IPS DF 4.7 (cell line): ENCODE results near the gene DBET.
"Not testable (repeated sequence)": the region's sequence is repeated elsewhere in the genome, so short reads cannot be mapped to it uniquely, and the experiment has no call there.

Experiments used
- DNase-seq: peaks from one replicate; pipeline ENCODE4 v3.0.0-alpha.2; 2013; ENCODE audit warnings: low spot score; ENCODE audit errors: extremely low read depth

Gene DBET

DNA sequence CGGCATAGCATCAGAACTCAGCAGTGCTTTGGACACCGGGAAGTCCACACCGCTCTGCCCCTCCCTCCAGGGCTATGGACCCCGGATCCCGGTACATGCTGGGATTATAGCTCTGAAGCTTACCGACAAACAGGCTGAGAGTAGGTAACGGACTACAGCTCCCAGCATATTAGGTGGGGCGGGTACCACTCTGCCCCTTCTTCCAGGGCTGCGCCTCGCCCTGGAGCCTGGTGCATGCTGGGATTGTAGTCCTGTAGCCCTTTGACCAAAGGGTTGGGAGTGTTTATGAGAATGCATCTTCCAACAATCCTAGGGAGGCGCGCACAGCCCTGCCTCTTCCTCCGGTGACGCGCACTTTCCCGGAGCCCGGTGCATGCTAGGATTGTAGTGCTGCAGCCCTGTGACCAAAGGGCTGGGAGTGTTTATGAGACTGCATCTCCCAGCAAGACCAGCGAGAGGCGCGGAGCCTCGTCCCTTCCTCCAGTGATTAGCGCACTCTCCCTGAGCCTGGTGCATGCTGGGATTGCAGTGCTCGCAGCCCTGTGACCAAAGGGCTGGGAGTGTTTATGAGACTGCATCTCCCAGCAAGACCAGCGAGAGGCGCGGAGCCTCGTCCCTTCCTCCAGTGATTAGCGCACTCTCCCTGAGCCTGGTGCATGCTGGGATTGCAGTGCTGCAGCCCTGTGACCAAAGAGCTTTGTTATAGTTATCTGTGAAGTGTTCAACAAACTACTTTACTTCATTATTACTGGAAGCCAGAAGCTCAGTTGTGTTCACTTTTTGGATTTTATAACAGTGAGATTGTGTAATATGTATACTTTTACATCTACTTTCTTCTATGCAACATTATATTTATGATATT is 14.7 kb upstream of the DBET start:
- not testable (repeated sequence) for DNase-seq

DNA sequence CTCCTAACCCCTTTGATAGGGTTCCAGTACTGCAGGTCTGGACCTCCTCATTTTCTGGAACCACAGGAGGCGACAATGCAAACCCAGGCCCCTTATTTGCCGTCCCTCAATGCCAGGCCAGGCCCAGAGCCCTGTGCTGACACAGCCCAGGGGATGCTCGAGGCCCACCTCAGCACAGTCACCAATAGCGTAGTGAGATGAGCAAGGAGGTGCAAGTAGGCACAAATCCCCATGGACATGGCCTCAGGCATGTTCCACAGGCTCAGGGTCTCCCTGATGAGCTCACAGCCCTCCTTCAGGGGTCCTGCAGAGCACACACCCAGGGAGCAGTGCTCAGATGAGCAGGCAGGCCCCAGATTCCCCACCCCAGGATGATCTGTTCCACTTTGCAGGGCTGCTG is 5.3 kb upstream of the DBET start:
- not testable (repeated sequence) for DNase-seq

DNA sequence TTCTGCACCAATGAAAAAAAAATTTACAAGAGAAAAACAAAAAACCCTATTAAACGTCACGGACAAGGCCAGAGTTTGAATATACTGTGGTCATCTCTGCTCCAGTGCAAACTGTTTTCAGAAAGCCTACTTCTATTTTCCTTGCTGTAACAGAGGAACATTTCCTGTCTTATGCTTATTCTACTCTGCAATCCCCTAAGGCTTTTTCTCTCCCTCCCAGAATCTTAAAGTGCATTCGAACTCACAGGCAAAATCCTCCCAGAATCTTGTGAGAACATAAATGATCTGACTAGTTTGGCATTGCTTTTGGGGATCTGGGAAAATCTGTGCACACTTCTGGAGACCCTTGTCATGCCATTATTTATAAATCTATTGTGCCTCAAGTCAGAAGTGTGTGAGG is 503 bp downstream of the DBET start:
- not testable (repeated sequence) for DNase-seq

GRCh38 chr4:190068351-190068750 is 4.0 kb downstream of the DBET start:
- DNase-seq = not testable (repeated sequence)

DNA sequence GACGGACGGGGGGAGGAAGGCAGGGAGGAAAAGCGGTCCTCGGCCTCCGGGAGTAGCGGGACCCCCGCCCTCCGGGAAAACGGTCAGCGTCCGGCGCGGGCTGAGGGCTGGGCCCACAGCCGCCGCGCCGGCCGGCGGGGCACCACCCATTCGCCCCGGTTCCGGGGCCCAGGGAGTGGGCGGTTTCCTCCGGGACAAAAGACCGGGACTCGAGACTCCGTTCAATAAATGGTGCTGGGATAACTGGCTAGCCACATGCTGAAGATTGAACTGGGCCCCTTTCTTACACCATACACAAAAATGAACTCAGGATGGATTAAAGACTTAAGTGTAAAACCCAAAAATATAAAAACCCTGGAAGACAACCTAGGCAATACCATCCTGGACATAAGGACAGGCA is 28.8 kb downstream of the DBET start:
- not testable (repeated sequence) for DNase-seq

DNA sequence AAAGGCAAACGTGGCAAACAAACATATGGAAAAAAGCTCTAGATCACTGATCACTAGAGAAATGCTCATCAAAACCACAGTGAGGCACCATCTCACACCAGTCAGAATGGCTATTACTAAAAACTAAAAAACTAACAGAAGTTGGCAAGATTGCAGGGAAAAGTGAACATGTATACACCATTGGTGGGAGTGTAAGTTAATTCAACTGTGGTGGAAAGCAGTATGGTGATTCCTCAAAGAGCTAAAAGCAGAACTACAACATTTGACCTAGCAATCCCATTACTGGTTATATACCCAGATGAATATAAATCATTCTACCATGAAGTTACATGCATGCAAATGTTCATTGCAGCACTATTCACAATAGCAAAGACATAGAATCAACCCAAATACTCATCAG is 29.7 kb downstream of the DBET start:
- DNase-seq = not testable (repeated sequence)

- not testable (repeated sequence) for DNase-seq
These were observed 31.0 kb downstream of the DBET start for GRCh38 chr4:190095335-190095734.

- not testable (repeated sequence) for DNase-seq
These were observed 35.3 kb downstream of the DBET start for GRCh38 chr4:190099605-190100004.

DNA sequence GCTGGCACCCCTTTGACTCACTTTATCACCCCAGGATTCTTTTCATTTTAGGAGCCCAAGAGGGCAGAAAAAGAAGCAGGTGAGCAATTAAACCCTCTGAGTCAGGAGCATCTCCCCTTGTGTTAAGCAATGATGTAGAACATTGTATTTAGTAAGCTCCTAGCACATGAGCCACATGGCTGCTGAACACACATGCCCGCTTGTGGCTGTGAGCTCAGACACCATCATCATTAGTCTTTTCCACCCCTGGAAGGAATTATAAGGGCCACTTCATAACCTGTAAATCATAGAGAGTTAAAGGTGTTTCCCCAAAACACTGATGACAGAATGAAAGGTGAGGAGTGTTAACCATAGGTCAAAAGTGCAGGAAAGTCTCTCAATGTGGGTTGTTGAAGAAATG is 37.2 kb downstream of the DBET start:
- DNase-seq = not testable (repeated sequence)

DNA sequence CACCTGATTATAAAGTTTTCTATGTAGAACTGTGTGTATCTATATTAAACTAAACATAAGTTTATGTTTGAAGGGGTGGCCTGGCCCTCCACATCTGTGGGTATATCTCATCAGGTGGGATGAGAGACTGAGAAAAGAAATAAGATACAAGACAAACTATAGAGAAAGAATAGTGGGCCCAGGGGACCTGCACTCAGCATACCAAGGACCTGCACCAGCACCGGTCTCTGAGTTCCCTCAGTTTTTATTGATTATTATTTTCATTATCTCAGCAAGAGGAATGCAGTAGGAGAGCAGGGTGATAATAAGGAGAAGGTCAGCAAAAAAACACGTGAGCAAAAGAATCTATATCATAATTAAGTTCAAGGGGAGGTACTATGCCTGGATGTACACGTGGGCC is 41.9 kb downstream of the DBET start:
- not testable (repeated sequence) for DNase-seq

DNA sequence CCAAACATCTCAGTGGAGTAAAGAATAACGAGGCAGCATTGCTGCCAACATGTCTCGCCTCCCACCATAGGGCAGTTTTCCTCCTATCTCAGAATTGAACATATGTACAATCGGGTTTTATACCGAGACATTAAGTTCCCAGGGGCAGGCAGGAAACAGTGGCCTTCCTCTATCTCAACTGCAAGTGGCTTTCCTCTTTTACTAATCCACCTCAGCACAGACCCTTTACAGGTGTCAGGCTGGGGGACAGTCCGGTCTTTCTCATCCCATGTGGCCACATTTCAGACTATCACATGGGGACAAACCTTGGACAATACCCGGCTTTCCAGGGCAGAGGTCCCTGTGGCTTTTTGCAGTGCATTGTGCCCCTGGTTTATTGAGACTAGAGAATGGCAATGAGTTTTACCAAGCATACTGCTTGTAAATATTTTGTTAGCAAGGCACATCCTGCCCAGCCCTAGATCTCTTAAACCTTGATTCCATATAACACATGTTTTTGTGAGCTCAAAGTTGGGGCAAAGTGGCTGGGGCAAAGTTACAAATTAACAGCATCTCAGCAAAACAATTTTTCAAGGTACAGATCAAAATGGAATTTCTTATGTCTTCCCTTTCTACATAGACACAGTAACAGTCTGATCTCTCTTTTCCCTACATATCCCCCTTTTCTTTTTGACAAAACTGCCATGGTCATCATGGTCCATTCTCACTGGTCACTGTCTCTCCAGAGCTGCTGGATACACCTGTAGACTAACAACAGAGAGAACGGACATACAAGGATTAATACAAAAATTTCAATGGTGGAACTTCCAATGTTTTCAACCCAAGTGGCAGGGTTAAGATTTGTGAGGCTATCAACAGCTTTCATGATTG is 42.5 kb downstream of the DBET start:
- DNase-seq = not testable (repeated sequence)

DNA sequence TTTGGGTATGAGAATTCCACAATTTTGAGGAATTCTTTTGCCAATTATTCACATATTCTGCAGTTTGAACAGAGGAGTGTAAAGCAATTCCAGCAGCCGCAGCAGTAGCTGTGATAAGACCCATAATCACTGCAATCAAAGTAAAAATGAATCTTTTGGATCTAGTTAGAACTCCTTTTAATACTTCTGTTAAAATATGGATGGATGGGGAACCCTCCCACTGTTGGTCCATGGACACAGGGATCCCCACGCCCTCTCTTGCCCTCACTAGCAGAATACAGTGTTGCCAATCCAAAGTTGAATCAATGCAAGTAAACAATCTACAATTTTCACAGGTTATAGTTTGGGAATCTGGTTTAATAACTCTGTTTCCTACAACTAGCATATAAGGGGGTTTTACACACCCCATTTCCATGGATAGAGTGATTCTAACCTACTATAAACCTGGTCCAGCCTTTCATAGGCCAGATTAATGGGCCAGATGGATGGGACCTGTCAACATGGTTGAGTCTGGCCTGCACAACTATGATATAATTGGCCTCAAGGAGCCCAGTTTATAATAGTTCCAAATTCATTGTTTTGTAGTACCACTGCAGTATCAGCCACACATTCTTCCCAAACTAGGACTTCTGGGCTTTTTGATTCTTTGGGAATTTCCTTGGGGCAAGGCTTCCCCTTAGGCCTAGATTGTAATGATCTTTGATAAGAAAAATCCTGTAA is 43.6 kb downstream of the DBET start:
- DNase-seq = not testable (repeated sequence)

DNA sequence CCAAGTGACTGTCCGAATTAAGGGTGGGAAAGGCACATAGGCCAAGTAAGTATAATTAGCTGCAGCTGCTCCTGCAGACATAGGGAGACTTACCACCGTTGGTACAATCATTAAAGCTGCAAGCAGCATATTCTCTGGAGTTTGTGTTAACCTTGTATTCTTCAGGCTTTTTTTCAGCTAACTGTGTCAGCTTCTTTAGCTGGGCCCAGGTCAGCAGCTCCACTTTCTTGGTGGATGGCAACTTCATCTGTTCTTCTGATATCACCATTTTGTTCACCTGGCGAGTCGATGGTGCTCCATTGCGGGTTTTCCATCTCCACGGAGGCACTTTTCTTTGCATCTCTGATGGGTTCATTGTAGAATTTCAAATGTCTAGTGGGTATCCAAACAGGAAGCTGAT is 44.5 kb downstream of the DBET start:
- not testable (repeated sequence) for DNase-seq

DNA sequence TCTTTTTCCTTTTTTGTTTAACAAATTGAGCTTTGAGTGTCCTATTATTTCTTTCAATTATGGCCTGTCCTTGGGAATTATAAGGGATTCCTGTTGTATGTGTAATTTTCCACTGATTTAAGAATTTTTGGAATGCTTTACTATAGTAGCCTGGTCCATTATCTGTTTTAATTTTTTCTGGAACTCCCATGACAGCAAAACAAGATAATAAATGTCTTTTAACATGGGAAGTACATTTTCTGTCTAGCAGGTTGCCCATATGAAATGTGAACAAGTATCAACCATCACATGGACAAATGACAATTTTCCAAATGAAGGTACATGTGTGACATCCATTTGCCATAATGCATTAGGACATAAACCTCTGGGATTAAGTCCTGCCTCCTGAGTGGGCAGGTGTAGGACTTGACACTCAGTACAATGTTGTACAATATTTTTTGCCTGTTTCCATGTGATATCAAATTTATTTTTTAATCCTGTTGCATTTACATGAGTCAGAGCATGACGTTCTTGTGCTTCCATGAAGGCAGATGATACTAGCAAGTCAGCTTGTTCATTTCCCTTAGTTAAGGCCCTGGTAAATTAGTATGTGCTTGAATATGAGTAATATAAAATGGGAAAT is 45.2 kb downstream of the DBET start:
- DNase-seq = not testable (repeated sequence)

DNA sequence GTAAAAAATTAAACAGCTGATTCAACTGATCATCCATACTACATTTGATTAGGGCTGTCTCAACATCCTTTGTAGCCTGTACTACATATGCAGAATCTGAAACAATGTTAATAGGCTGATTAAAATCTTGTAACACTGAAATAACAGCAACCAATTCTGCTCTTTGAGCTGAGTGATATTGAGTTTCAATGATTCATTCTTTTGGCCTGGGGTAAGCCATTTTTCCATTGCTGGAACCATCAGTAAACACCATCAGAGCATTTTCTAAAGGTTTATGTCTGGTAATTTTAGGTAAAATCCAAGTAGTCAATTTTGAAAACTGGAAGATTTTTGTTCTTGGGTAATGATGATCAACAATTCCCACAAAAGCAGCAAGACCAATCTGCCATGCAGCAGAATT is 45.7 kb downstream of the DBET start:
- DNase-seq = not testable (repeated sequence)

DNA sequence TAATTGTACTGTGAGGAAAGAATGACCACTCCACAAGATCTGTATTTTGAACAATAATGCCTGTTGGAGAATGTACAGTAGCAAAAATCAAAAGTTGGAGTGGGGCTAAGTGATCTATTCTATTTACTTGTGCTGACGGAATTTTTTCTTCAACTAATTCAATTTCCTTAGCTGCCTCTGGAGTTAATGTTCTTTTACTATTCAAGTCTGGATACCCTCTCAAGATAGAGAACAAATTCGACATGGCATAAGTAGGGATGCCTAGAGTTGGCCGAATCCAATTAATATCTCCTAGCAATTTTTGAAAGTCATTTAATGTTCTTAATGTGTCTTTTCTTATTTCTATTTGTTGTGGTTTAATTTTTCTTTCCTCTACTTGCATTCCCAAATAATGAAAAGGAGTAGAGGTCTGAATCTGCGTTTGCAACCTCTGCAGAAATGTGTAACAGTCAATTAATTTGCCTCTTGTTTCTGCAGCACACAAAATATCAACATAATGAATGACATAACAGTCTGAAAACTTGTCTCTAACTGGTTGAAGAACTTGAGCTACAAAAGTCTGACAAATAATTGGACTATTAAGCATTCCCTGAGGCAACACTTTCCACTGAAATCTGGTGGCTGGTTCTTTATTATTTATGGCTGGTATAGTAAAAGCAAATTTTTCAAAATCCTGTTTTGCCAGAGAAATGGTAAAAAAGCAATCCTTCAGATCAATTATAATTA is 46.4 kb downstream of the DBET start:
- DNase-seq = not testable (repeated sequence)

DNA sequence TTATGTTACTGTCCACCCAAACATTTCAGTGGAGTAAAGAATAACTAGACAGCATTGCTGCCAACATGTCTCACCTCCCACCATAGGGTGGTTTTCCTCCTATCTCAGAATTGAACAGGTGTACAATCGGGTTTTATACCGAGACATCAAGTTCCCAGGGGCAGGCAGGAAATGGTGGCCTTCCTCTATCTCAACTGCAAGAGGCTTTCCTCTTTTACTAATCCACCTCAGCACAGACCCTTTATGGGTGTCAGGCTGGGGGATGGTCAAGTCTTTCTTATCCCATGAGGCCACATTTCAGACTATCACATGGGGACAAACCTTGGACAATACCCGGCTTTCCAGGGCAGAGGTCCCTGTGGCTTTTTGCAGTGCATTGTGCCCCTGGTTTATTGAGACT is 48.6 kb downstream of the DBET start:
- not testable (repeated sequence) for DNase-seq

GRCh38 chr4:190114991-190115390 is 50.7 kb downstream of the DBET start:
- DNase-seq = not testable (repeated sequence)
